Measurements from ENCODE around the gene TMEM263. TPM values are rescaled to one million over a fixed set of nuclear protein-coding genes. Genes with fewer than 3 reads are reported as not detected.

TMEM263 gene
- total and polyA plus RNA-seq, 8 donors: 12.9 to 108 (median 29.9) TPM

GRCh38 chr12:106954462-106955376, 988 bp upstream of the TMEM263 start:
- intact Hi-C loops (cut with DNase I; ENCODE audit: low total_unique reads): no loop called here
- peaks cover 19 to 46% (median 32%) of the 10 kb centered on the region in 4 donors for H3K4me1 ChIP-seq
- no peaks in the 10 kb centered on the region for H3K9me3 ChIP-seq
- peaks cover 0 to 7% (median 0%) of the 10 kb centered on the region in 4 donors for H3K36me3 ChIP-seq
- H3K27ac ChIP-seq: peak overlapping the region; percentile 97 to 100 (median 99)
- H3K27me3 ChIP-seq: no peaks in the 10 kb centered on the region
- WGBS, 5 donors: 41 to 57% (median 41%) methylated on average over 36 of the region's 36 CpGs
- TF ChIP-seq POLR2A (IDR thresholded peaks at IDR 0.05) (no peak), EP300 (IDR thresholded peaks at IDR 0.05) (no peak), POLR2AphosphoS5 (IDR thresholded peaks at IDR 0.05) (no peak)
- TF ChIP-seq, protein P1, sequence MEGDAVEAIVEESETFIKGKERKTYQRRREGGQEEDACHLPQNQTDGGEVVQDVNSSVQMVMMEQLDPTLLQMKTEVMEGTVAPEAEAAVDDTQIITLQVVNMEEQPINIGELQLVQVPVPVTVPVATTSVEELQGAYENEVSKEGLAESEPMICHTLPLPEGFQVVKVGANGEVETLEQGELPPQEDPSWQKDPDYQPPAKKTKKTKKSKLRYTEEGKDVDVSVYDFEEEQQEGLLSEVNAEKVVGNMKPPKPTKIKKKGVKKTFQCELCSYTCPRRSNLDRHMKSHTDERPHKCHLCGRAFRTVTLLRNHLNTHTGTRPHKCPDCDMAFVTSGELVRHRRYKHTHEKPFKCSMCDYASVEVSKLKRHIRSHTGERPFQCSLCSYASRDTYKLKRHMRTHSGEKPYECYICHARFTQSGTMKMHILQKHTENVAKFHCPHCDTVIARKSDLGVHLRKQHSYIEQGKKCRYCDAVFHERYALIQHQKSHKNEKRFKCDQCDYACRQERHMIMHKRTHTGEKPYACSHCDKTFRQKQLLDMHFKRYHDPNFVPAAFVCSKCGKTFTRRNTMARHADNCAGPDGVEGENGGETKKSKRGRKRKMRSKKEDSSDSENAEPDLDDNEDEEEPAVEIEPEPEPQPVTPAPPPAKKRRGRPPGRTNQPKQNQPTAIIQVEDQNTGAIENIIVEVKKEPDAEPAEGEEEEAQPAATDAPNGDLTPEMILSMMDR (IDR thresholded peaks at IDR 0.05): no peak
- peak in 1 of 2 donors; percentile 66 for DNase-seq
- peak overlapping the region; percentile 85 to 96 (median 89) for H3K4me3 ChIP-seq

- no peaks in the 10 kb centered on the region for H3K9me3 ChIP-seq
- peaks cover 19 to 60% (median 39%) of the 10 kb centered on the region in 4 donors for H3K4me1 ChIP-seq
- H3K4me3 ChIP-seq: peak overlapping the region; percentile 85 to 96 (median 89)
- 0 to 2% (median 1%) methylated on average over 15 to 34 of the region's 34 CpGs for WGBS, 5 donors
- H3K27ac ChIP-seq: peak overlapping the region; percentile 97 to 100 (median 99)
- DNase-seq: peak; percentile 61 to 92
- peaks cover 0 to 9% (median 0%) of the 10 kb centered on the region in 4 donors for H3K36me3 ChIP-seq
- no peaks in the 10 kb centered on the region for H3K27me3 ChIP-seq
- intact Hi-C loops (cut with DNase I; ENCODE audit: low total_unique reads): no loop called here
- TF ChIP-seq, protein P1 (IDR thresholded peaks at IDR 0.05): peak in 1 of 7 experiments; percentile 16
- TF ChIP-seq POLR2AphosphoS5 (IDR thresholded peaks at IDR 0.05) (no peak), POLR2A (IDR thresholded peaks at IDR 0.05) (no peak)
These were observed 406 bp downstream of the TMEM263 start for GRCh38 chr12:106956048-106956578.

DNA sequence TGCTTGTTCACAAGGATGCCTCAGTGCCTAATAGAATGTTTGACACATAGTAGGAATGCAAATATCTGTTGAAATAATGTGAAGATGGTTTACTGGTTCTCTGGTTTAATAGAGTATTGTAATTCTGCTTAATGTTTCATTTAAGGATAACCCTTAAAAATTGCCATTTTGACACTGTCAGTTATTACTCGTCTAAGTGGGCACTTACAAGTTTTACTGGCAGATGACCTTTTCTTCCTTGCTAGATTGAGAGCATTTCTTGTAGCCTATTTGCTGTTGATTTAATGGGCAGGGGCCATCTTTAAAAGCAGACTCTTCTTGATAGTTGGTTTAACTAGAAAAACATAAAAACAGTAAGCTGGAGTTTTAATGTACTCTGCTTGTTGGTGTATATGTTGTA, 1.9 kb downstream of the TMEM263 start:
- Histone ChIP-seq H3K9me3 (no peaks in the 10 kb centered on the region), H3K27me3 (no peaks in the 10 kb centered on the region), H3K36me3 (peaks cover 0 to 9% (median 2%) of the 10 kb centered on the region in 4 donors), H3K4me3 (peak overlapping the region; percentile 85 to 96 (median 89)), H3K27ac (peak overlapping the region in 4 of 5 donors; percentile 97 to 100 (median 98)), H3K4me1 (peaks cover 19 to 73% (median 45%) of the 10 kb centered on the region in 4 donors)
- no peak for TF ChIP-seq POLR2A (IDR thresholded peaks at IDR 0.05)
- no peak for DNase-seq
- intact Hi-C loops (cut with DNase I; ENCODE audit: low total_unique reads): no loop called here
- WGBS, 5 donors: 4 to 11% (median 8%) methylated on average over 1 of the region's 1 CpG

- no peak for TF ChIP-seq POLR2AphosphoS5 (IDR thresholded peaks at IDR 0.05)
- no peak for TF ChIP-seq POLR2A (IDR thresholded peaks at IDR 0.05)
- no peak for TF ChIP-seq EP300 (IDR thresholded peaks at IDR 0.05)
- TF ChIP-seq, protein P1 (IDR thresholded peaks at IDR 0.05): no peak
- Histone ChIP-seq H3K4me1 (peaks cover 9 to 66% (median 38%) of the 10 kb centered on the region in 4 donors), H3K36me3 (peaks cover 0 to 19% (median 10%) of the 10 kb centered on the region in 4 donors), H3K27ac (no peak overlapping the region), H3K9me3 (no peaks in the 10 kb centered on the region), H3K4me3 (no peak overlapping the region), H3K27me3 (no peaks in the 10 kb centered on the region)
- WGBS, 5 donors: 40 to 69% (median 57%) methylated on average over 3 of the region's 3 CpGs
- intact Hi-C loops (cut with DNase I; ENCODE audit: low total_unique reads): no loop called here
- no peak for DNase-seq
These were observed 4.7 kb downstream of the TMEM263 start for GRCh38 chr12:106960443-106960842.
